DND-41 (cell line): ENCODE results near the gene TUBB2A.

Experiments used
- EZH2 ChIP-seq: IDR thresholded peaks from 3 replicates; pipeline ENCODE4 v1.6.1; 2012; ENCODE audit warnings: borderline replicate concordance, low read depth, mild to moderate bottlenecking, moderate library complexity, low read length, inconsistent platforms; ENCODE audit not compliant: severe bottlenecking
- TF ChIP-seq, protein P1 (sequence below): IDR thresholded peaks from 2 replicates; pipeline ENCODE4 v1.5.1; 2012; ENCODE audit warnings: borderline replicate concordance, low read length, moderate library complexity, mild to moderate bottlenecking; ENCODE audit not compliant: poor library complexity, severe bottlenecking; ENCODE audit errors: extremely low read depth

DNA sequence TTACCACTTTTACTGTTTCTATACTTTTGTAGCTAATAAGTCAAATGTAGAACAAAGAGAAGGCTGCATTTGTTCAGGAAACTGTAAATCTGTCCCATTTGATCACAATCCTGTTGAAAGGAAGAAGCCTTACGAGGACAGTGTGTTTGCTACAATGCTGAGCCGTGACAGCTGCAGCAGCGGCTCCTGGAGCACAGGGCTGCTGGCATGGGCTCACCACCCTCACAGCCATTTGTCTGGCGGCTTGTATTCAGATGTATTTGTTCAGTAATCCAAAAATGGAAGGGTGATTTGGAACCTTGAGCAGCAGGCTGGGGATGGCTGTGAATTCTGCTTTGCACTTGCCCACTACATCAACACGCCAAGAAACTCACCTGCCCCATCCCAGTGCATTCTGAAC is 5.7 kb downstream of the TUBB2A start:
- TF ChIP-seq, protein P1, sequence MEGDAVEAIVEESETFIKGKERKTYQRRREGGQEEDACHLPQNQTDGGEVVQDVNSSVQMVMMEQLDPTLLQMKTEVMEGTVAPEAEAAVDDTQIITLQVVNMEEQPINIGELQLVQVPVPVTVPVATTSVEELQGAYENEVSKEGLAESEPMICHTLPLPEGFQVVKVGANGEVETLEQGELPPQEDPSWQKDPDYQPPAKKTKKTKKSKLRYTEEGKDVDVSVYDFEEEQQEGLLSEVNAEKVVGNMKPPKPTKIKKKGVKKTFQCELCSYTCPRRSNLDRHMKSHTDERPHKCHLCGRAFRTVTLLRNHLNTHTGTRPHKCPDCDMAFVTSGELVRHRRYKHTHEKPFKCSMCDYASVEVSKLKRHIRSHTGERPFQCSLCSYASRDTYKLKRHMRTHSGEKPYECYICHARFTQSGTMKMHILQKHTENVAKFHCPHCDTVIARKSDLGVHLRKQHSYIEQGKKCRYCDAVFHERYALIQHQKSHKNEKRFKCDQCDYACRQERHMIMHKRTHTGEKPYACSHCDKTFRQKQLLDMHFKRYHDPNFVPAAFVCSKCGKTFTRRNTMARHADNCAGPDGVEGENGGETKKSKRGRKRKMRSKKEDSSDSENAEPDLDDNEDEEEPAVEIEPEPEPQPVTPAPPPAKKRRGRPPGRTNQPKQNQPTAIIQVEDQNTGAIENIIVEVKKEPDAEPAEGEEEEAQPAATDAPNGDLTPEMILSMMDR, result no peak
- TF ChIP-seq EZH2, result no peak
